Stimulated activated CD8-positive, alpha-beta memory T cell treated with anti-CD3 and anti-CD28 coated beads, Interleukin-7, amount 100 ng/mL, for 48 hours (primary cell): ENCODE data around the gene ADH1C.
"Not testable (repeated sequence)": the region's sequence is repeated elsewhere in the genome, so short reads cannot be mapped to it uniquely, and the experiment has no call there.

Experiments used
- DNase-seq, 2 donors: peaks; one replicate each; pipeline ENCODE4 v3.0.0-alpha.2; 2020; ENCODE audit warnings: low read depth in 1 of 2; ENCODE audit errors: extremely low read depth in 1 of 2

Gene ADH1C

DNA sequence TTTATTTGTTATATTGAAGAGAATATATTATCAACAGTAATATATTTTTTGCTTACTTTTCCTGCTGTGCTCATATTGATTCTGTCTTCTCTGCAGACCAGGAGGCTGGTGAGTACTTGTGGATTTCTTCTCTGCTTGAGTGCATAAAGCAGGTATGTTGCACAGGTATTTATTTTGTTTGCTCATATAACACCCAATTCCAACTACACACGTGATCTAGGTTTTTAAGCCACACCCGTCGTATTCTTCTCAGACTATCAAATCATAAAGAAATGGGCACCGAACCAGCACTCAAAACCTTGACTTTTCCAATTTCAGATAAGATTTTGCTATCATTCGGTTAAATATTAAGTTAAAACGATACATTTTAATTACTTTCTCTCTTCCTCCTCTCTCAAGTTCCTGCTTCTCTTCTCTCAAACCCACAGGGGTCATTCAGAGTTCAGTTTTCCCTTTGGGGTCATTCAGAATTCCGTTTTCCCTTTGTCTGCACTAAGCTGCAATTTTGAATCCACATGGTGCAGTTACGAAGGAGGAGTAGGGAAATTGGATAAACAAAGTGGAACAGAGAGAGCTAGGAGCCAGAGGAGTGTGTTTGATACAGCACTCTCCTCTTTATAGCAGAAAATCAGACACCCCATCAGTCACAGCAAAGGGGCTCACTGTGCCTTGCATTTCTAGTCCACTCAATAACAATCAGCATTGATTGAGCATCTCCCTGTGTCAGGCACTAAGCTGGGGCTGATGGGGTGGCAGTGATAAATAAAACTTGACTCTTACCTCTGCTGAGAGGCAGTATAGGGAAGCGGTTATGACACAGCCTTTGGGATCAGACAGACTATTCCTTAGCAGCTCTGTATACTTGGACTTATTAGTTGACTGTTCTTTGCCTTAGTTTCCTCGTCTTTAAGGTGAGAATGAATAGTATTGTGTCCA is at the start of gene ADH1C:
Gene ADH1C (minus strand): TSS at position 145 of the 936 bp plus-strand sequence. CDS start 71 bp downstream, at position 74.
- DNase-seq: no peak

DNA sequence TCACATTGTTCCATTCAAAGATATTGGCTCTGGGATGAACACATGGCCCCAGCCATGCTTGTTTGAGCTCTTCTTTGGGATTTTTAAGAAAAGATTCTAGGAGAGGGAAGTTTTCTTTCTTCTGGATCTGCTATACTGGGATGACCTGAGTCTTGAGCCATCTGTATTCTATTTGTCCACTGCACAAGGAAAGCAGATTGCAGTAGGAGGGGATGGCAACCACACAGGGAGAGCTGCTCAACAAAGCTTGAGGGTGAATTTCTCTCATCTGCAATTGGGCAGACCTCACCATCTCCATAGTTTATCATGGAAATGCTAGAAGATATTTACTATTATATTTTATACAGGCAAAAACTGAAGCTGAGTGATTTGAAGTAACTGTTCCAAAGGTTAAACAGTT is 48.3 kb upstream of the ADH1C start:
- DNase-seq: no peak

DNA sequence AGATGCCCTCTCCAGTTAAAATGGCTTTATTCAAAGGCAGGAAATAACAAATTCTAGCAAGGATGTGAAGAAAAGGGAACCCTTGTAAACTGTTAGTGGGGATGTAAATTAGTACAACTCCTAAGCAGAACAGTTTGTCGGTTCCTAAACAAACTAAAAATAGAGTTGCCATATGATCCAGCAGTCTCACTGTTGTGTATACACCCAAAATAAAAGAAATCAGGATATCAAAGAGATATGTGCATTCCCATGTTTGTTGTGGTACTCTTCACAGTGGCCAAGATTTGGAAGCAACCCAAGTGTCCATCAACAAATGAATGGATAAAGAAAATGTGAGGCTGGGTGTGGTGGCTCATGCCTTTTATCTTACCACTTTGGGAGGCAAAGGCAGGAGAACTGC is 46.5 kb upstream of the ADH1C start:
- DNase-seq: no peak

DNA sequence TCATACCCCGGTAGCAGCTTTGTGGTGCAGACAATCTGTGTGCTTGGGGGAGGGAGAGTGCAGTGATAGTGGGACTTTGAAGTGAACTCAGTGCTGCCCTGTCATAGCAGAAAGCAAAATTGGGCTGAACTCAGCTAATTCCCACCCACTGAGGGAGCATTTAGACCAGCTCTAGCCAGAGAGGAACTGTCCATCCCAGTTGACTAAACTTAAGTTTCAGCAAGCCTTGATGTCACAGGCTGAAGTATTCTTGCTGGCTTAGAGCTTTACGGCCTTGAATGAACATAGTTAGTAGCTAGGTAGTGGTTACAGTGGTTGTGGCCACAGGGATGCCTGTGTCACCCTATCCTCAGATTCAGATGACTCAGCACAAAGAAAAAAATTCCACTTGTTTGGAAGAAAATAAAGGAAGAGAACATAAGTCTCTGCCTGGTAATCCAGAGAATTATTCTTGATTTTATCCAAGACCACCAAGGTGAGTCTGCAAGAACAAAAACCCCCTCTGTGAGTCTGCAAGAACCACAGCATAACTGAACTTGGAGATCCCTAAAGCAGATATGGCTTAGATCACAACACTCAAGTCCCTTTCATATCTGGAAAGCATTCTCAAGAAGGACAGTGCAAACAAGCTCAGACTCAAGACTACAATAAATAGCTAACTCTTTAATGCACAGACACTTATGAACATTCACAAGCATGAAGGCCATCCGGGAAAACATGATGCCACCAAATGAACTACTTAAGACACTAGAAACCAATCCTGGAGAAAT is 43.2 kb upstream of the ADH1C start:
- DNase-seq: no peak

DNA sequence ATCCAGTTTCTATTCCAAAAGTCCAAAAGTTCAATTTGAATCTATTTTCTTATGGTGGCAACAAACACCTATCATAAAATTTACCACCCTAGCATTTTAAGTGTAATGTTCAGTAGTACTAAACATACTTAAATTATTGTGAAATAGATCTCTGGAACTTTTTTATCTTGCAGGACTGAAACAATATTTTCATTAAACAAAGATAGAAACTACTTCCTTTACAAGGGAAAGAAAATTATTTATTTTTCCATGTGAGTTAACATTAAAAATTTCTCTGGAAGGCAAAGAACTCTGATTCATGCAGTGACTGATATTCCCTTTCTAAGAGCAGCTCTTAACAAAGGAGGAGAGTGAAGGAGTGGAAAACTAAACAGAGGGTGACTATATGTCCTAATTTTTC is 42.4 kb upstream of the ADH1C start:
- DNase-seq: no peak

DNA sequence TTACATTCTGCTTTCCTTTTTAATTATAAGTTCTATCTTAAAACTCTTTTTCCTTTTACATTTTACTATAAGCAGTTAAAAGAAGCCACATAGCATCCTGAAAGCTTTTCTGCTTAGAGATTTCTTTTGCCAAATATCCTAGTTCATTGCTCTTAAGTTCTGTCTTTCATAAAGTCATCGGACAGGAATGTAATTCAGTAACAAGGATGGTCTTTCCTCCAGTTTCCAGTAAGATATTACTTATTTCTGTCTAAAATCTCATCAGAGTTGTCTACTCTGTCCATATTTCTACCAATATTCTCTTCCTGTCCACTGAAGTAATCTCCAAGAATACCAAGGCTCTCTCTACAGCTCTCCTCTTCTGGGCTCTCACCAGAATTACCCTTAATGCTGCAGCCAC is 37.5 kb upstream of the ADH1C start:
- no peak for DNase-seq

GRCh38 chr4:99389606-99390005 is 37.1 kb upstream of the ADH1C start:
- DNase-seq: no peak

DNA sequence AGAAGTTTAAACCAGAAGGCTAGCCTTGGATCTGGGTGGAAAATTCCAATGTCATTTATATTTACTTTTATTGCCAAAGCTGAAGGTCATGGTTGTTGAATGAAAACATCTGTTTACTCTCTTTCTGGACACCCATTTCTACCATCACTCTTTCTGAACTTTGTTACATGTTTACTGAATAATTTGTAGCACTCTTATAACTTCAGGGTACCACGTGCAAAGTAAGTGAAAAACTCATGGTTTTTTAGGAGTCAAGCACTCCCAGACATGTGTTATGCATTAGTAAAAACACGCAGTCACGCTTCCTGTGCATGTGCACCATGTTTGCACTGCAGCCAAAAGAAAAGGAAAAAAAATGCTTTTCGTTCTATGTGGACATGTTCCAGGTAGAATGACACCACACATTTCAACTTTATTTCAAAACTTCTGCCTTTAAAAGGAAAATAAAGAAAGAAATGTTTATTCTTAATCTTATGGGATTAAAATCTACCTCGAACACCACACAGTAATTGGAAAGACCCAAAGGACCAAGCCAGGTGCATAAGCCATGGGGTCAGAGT is 31.4 kb upstream of the ADH1C start:
- no peak for DNase-seq

DNA sequence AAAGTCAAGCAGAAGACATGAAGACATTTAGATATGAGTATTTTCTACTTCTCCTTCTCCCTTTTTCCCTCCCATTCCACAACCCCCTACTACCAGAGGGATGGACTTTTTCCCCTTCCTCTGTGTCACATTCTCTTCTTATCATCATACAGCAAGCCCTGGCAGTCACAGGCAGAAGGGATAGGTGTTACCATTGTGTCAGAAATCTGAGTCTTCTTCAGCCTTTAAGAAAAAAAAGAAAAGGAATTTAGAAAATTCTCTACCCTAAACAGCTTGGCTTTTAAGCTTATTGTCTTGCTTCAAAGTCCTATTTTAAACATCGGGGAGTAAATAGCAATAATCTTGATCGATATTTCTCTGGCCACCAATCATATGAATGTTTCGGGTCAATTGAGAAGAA is 30.9 kb upstream of the ADH1C start:
- no peak for DNase-seq

- DNase-seq: no peak
Measured at GRCh38 chr4:99382745-99383360, 30.3 kb upstream of the ADH1C start.

DNA sequence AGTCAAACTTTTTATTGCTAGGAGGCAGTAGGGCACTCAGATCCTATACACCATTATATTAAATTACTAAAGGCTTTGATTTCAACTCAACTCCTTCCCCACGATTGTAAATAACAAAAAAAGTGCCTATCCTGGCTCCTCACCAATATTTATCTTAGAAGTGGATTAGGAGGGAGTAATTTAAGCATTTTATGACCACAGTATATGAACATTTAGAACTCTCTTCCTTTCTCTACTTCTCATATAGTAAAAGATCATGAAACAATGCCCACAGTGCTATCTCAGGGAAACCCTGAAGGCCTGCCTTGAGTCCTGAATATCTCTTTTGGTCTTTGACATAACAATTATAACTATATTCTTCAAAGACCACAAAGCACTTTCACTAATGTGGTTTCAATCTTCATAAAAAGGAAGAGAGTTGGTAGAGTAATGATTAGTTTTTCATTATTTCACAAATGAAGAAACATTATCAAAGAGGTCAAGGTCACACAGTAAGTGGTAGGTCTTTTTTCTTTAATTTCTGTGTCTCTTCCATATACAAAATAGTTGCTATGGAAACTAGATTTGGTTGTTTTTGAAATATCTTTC is 29.1 kb upstream of the ADH1C start:
- DNase-seq: no peak

- DNase-seq: no peak
Measured at GRCh38 chr4:99379571-99379970, 27.0 kb upstream of the ADH1C start.

DNA sequence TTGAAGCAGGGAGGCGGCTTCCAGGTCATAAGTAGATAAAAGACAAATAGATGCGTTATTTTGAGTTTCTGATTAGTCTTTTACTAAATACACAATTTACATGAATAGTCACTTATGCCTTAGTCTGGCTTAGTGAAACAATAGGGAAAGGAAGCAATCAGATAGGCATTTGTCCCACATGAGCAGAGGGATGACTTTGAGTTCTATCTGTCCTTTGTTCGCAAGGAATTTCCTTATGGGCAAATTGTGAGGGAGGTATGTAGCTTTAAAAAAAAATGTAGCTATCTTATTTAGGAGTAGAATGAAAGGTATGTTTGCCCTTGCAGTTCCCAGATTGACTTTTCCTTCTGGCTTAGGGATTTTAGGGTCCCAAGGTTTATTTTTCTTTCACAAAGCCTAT is 26.3 kb upstream of the ADH1C start:
- no peak for DNase-seq

GRCh38 chr4:99377341-99377740 is 24.8 kb upstream of the ADH1C start:
- DNase-seq: not testable (repeated sequence)

- not testable (repeated sequence) for DNase-seq
Measured at GRCh38 chr4:99372464-99372863, 19.9 kb upstream of the ADH1C start.

DNA sequence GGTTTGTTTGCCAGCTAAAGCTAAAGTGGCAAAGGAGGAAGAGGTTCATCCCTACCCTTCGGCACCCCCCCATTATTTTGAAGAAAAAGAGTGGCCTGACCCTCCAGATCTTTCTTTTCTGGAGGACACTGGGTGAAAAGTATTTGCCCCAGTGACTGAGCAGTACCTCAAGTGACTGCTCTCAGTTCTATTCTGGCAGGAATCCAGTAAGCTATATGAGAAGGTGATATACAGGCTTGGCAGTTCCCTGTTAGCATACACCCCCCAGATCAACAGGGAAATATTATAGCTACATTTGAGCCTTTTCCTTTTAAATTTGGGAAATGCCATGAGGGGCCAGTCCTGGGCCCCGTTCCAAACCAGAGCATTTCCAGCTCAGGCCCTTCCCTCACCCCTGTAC is 15.3 kb upstream of the ADH1C start:
- not testable (repeated sequence) for DNase-seq

- no peak for DNase-seq
Measured at GRCh38 chr4:99366491-99366890, 13.9 kb upstream of the ADH1C start.

GRCh38 chr4:99362768-99363167 is 10.2 kb upstream of the ADH1C start:
- no peak for DNase-seq

- DNase-seq: no peak
Measured at GRCh38 chr4:99361899-99362275, 9.3 kb upstream of the ADH1C start.

DNA sequence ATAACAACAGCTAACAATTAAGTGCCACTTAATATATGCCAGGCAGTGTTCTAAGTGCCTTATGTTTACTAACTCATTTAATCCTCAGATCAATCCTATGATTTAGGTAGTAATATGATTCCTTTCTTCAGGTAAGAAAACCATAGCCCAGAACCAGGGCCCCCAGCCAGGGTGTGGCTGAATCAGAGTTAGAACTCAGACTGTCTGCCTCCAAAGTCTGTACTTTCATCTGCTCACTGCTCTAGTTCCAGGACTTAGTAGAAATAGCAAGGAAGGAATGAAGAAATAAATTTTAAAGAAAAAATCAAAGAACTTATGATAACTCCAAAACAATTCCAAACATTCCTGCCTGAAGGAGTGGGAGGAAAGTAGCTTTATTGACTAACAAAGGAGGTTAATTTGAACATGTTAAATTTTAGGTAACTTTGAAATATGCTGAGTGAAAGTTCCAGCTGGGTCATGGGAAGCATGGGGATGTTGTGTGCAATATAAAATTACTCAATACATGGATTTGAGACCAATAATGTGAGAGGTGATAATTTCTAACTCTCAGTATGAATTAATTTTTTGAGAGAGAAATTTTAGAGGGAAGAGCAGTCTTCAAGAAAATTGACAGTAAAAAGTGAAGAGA is 8.8 kb upstream of the ADH1C start:
- DNase-seq: no peak
